Hematopoietic multipotent progenitor cell treated with erythropoietin and hydrocortisone succinate and interleukin-3 and kit ligand, for 8 days (in vitro differentiated cells): ENCODE results near the gene THSD7A.
"Not testable (repeated sequence)": the region's sequence is repeated elsewhere in the genome, so short reads cannot be mapped to it uniquely, and the experiment has no call there.

Experiments
- DNase-seq: peaks from one replicate; pipeline ENCODE4 v3.0.0-alpha.2; 2015

The THSD7A gene

DNA sequence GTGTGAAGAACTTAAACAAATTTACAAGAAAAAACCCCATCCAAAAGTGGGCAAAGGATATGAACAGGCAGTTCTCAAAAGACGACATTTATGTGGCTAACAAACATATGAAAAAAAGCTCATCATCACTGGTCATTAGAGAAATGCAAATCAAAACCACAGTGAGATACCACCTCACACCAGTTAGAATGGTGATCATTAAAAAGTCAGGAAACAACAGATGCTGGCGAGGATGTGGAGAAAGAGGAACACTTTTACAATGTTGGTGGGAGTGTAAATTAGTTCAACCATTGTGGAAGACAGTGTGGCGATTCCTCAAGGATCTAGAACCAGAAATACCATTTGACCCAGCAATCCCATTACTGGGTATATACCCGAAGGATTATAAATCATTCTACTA, 388.1 kb downstream of the THSD7A start:
- DNase-seq: not testable (repeated sequence)

- no peak for DNase-seq
Observed at GRCh38 chr7:11437994-11438393, 394.0 kb downstream of the THSD7A start.

GRCh38 chr7:11436773-11437524, 395.0 kb downstream of the THSD7A start:
- no peak for DNase-seq

- no peak for DNase-seq
Observed at GRCh38 chr7:11436316-11436715, 395.7 kb downstream of the THSD7A start.

DNA sequence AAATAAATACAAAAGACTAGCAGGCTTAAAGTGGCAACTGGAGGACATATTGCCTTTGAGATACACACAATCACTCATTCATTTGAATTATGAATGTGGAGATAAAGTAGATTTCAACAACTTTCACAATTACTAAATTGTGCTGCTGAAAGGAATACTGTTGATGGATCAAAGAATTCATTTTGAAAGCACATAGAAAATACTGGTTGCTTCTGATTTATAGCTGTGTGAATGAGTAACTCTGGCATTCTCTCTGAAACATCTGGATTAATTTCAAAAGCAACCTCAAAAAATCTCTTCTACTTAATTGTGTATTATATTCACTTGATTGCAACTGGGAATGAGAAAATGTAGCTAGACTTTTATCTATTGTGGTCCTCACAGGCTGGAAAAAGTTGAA, 397.6 kb downstream of the THSD7A start:
- no peak for DNase-seq

- no peak for DNase-seq
Observed at GRCh38 chr7:11430841-11431240, 401.2 kb downstream of the THSD7A start.

- no peak for DNase-seq
Observed at GRCh38 chr7:11430112-11430511, 401.9 kb downstream of the THSD7A start.

DNA sequence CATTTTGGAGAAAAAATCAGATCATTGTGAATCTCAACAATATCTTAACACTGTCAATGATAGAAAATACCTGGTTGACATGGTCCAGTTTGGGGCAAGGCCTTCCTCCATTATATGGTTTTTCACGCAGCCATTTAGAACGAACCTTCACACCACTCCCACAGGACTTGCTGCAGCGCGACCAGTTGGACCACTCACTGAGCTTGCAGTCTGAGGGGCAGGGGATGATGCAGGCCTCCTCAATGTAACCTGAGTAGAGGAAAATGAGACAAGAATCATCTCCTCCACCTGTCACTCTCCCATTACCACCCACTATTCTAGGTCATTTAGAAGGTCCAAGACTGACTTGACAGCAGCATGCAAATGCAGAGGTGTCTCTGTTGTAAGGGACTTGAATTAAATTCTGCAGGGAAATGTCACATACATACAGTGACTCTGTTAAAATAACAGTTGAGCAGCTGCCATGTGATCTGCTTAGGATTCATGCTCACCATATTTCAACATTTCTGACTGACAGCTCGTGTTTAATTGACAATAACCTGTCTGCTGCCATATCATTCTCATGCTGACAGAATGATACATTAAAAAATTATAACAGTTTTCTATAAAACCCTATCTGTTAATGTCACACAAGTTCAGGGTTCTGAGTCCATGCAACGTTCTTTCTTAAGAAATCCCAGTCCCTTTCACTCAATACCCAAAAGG, 403.0 kb downstream of the THSD7A start:
- DNase-seq: no peak

DNA sequence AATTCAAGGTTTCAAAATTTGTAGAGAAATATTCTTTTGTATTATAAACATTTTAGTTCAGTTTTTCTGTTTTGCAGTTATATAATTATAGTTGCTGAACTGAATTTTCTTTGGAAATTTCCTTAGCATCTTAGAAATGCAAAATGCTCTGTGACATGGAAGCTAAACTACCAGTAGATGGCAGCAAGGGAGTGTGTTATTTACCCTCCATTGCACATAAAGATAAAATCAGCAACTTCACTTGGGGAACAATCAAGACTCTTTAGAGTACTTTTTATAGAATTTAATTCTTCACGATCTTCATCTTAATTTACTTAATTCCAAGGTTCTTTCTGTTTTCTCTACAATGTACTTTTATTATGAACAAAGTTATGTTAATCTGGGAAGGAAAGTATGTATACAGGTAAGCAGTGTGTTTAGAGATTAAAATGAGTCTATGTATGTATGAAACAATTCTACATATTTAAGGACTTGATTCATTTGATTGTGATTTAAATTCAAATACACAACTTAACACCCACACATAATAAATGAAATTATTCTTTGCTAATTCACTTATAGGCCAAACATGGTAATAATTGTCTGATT, 404.2 kb downstream of the THSD7A start:
- DNase-seq: peak; percentile 67

DNA sequence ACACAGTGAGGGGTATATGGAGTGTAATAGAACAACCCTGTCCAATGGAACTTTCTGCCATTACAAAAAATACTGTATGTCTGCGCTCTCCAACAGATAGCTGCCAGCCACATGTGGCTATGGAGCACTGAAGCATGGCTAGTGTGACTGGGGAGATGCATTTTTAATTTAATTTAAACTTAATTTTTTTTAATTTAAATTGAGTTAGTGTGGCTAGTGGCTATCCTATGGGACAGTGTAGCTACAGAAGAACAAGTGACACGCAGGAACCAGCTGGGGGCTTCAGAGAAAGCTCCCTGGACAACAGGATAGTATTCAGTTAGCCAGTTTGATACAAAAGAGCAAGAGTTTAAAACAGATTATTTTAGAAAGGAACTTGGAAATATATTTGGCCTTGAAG, 408.0 kb downstream of the THSD7A start:
- DNase-seq: no peak

DNA sequence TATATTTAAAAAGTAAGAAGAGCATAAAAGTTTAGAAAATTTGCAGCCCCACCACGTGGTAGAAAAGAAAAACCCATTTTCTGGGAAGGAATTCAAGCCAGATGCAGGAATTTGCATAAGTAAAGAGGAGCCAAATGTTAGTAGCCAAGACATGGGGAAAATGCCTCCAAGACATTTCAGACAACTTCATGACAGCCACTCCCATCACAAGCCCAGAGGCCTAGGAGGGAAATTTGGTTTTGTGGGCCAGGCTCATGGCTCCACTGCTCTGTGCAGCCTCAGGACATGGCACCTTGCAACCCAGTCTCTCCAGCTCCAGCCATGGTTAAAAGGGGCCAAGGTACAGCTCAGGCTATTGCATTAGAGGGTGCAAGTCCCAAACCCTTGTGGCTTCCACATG, 411.9 kb downstream of the THSD7A start:
- DNase-seq: no peak

DNA sequence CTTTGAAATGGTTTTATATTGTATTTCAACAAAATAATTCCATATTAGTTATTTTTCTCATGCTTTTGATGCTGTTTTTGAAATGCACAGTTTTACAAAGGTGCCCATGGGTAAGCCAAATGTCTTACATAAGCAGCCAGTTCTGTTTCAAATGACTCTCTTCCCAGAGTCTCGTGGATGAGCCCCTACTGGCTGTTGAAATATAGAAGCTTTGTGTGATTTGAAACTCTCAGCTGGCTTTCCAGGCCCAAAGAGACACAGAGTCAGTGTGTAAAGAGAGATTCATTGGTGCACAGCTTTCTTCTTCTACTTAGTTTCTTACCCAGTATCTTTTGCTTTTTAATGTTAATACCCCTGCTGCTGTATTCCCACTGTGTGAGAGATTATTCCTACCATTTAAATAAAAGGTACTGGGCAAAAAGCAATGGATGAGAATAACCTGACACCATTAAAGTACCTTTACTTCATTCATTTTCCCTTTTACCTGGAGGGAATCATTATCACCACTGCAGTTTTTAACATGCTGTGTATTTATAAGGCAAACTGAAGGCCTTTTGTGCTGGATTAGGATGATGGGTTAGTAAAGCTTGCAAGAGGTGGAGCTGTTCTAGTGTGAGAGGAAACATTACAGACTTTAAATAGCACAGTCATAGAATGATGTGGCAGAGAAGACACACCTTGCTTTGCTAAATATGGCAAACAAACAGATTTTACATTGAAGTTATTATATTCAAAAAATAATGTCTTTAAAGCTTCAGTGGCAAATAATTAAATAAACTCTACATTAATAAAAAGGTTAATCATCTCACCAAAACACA, 415.1 kb downstream of the THSD7A start:
- DNase-seq: no peak

DNA sequence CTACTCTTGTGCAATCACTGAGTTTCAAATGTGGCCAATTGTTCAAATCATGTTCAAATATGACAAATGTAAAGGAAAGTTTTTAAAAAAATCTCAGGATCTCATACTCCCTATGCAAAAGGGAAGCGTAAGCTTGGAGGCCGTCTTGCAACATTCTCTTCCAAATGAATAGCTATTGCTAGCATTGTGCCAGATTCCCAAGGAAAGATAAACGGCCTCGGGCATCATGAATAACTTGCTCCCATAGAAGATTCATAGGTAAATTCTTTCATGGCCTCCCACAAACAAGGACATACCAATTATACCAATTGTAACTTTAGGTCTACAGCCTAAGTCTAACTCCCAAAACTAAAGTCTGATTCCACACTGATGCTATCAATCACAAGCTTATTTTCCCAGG, 416.9 kb downstream of the THSD7A start:
- no peak for DNase-seq

DNA sequence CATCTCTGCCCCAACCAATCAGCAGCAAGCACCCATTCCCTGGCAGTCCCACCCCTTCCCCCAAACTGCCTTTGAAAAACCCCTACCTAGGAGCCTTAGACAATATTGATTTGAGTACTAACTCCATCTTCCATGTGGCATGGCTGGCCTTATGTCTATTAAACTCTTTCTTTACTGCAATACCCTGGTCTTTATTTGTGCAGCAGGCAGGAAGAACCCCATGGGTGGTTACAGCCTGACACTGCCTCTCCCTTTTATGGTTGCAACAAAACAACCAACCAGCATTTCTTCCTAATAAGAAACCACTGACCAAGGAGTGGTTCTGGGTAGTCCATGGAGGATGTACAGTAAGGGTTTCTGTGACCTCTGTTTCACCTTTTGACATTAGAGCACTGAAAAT, 418.1 kb downstream of the THSD7A start:
- no peak for DNase-seq

DNA sequence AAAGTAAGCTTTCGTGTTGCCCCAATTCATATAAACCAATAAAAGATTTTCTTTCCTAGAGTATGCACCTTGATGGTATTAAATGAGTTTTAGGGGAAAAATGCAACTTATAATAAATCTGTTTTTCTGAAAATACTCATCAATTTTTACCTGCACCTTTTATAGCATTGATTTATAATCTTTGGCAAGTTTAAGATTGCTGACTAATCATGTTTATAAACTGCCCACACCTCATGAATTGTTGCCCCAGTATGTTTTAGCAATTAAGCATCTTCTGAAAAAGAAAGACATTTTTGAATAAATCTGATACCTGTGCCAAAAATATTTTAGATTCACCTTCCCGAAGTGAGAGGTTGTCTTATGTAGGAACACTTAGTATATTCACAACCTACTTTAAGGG, 420.0 kb downstream of the THSD7A start:
- no peak for DNase-seq

GRCh38 chr7:11410656-11411644, 421.0 kb downstream of the THSD7A start:
- no peak for DNase-seq

GRCh38 chr7:11404355-11404754, 427.6 kb downstream of the THSD7A start:
- no peak for DNase-seq

GRCh38 chr7:11403781-11404180, 428.2 kb downstream of the THSD7A start:
- no peak for DNase-seq

GRCh38 chr7:11394438-11394837, 437.6 kb downstream of the THSD7A start:
- DNase-seq: no peak

GRCh38 chr7:11379641-11380040, 452.4 kb downstream of the THSD7A start:
- no peak for DNase-seq

DNA sequence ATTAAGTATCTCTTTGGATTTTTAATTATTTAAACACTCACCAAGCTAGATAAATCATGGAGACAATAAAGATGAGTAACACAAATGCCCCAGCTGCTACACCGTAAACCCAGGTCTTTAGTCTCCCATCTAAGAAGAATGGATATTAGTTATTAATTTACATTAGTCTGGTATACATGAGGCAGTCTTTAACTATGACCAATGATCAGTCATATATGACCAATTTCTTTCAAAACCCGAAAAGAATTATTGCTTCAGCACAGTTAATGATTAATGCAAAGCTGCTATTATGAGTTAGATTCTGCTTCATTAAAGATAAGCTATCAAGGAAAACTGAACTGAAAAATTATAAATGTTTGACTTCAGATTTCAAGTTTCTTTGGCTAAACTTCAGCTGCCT, 455.5 kb downstream of the THSD7A start:
- no peak for DNase-seq

- DNase-seq: no peak
Observed at GRCh38 chr7:11374629-11375028, 457.4 kb downstream of the THSD7A start.
